Astrocyte (in vitro differentiated cells and primary cell): Measurements from ENCODE around the gene CTNNA2. TPM values are rescaled to one million over a fixed set of nuclear protein-coding genes. Genes with fewer than 3 reads are reported as not detected.

ENCODE experiments used
- DNase-seq: peaks from one replicate; pipeline ENCODE4 v3.0.0-alpha.2; 2010; ENCODE audit warnings: low read depth
- FAIRE-seq: peaks from 2 replicates; lab custom pipeline; 2011; peaks lifted over from hg19 to GRCh38; lab: Jason Lieb, UNC
- H2AFZ ChIP-seq: 2 replicates; pipeline ENCODE4 v1.6.0; 2012; ENCODE audit warnings: low read depth, low read length, inconsistent platforms
- H3K27ac ChIP-seq: 2 replicates; pipeline ENCODE4 v1.5.1; 2011; ENCODE audit warnings: low read depth, low read length, inconsistent platforms
- H3K27me3 ChIP-seq: 2 replicates; pipeline ENCODE4 v1.6.0; 2011; ENCODE audit warnings: low read length, inconsistent platforms; ENCODE audit not compliant: insufficient read depth
- H3K36me3 ChIP-seq: 2 replicates; pipeline ENCODE4 v1.5.1; 2011; ENCODE audit warnings: low read length, inconsistent platforms; ENCODE audit not compliant: insufficient read depth
- H3K4me1 ChIP-seq: 2 replicates; pipeline ENCODE4 v1.5.1; 2011; ENCODE audit warnings: low read length, inconsistent platforms; ENCODE audit not compliant: insufficient read depth
- H3K4me2 ChIP-seq: 2 replicates; pipeline ENCODE4 v1.6.0; 2012; ENCODE audit warnings: low read length, inconsistent platforms
- H3K4me3 ChIP-seq: 2 replicates; pipeline ENCODE4 v1.5.1; 2011; ENCODE audit warnings: low read depth, mild to moderate bottlenecking, low read length, inconsistent platforms; ENCODE audit not compliant: insufficient read depth
- H3K79me2 ChIP-seq: 2 replicates; pipeline ENCODE4 v1.6.0; 2012; ENCODE audit warnings: mild to moderate bottlenecking, low read length, inconsistent platforms; ENCODE audit not compliant: insufficient read depth
- H3K9ac ChIP-seq: 2 replicates; pipeline ENCODE4 v1.6.0; 2012; ENCODE audit warnings: mild to moderate bottlenecking, low read length, inconsistent platforms
- H3K9me3 ChIP-seq: 2 replicates; pipeline ENCODE4 v1.5.1; 2012; ENCODE audit warnings: low read depth, mild to moderate bottlenecking, low read length, inconsistent platforms; ENCODE audit not compliant: insufficient read depth
- H4K20me1 ChIP-seq: 2 replicates; pipeline ENCODE4 v1.6.0; 2012; ENCODE audit warnings: low read length, inconsistent platforms; ENCODE audit not compliant: insufficient read depth
- H3K27ac Mint-ChIP-seq: one replicate; pipeline ENCODE4 v1.8.0; 2021; ENCODE audit warnings: mild to moderate bottlenecking, mixed read lengths; ENCODE audit not compliant: unreplicated experiment
- H3K27me3 Mint-ChIP-seq: one replicate; pipeline ENCODE4 v1.8.0; 2021; ENCODE audit warnings: low read depth, mixed read lengths; ENCODE audit not compliant: unreplicated experiment
- H3K36me3 Mint-ChIP-seq: one replicate; pipeline ENCODE4 v1.8.0; 2021; ENCODE audit warnings: low read depth, mixed read lengths; ENCODE audit not compliant: unreplicated experiment
- H3K4me1 Mint-ChIP-seq: one replicate; pipeline ENCODE4 v1.8.0; 2021; ENCODE audit warnings: low read depth, mixed read lengths; ENCODE audit not compliant: unreplicated experiment
- H3K4me3 Mint-ChIP-seq: one replicate; pipeline ENCODE4 v1.8.0; 2021; ENCODE audit warnings: mild to moderate bottlenecking, moderate library complexity, mixed read lengths; ENCODE audit not compliant: unreplicated experiment
- H3K9me3 Mint-ChIP-seq: one replicate; pipeline ENCODE4 v1.8.0; 2021; ENCODE audit warnings: mild to moderate bottlenecking, mixed read lengths; ENCODE audit not compliant: unreplicated experiment
- CTCF ChIP-seq: IDR thresholded peaks from 2 replicates; pipeline ENCODE4 v1.5.1; 2011; ENCODE audit warnings: low read depth, mild to moderate bottlenecking, inconsistent platforms, low read length, moderate library complexity; ENCODE audit not compliant: insufficient read depth
- EZH2 ChIP-seq: IDR thresholded peaks from 2 replicates; pipeline ENCODE4 v1.6.1; 2012; ENCODE audit warnings: mild to moderate bottlenecking, low read length, inconsistent platforms; ENCODE audit not compliant: insufficient read depth
- total RNA-seq: library from RNA; stranded (reverse); gene quantifications from 2 replicates; pipeline ENCODE4 v1.2.1, GENCODE V29; 2021

CTNNA2 gene
- total RNA-seq, 1 donor from 2014 or later = 3.9 TPM

- no peaks in the 10 kb centered on the region for H3K79me2 ChIP-seq
- H2AFZ ChIP-seq = no peak overlapping the region
- H3K36me3 ChIP-seq = no peaks in the 10 kb centered on the region
- no peak overlapping the region for H3K4me3 ChIP-seq
- Mint-ChIP-seq H3K27ac (no peak overlapping the region), H3K9me3 (no peaks in the 10 kb centered on the region), H3K4me1 (no peaks in the 10 kb centered on the region), H3K27me3 (peaks cover 3% of the 10 kb centered on the region), H3K4me3 (peak overlapping the region; percentile 51), H3K36me3 (no peaks in the 10 kb centered on the region)
- no peaks in the 10 kb centered on the region for H4K20me1 ChIP-seq
- no peak overlapping the region for H3K4me2 ChIP-seq
- no peak overlapping the region for H3K9ac ChIP-seq
- TF ChIP-seq CTCF (no peak), EZH2 (no peak)
- FAIRE-seq (no peak), DNase-seq (peak; percentile 55)
- H3K4me1 ChIP-seq = no peaks in the 10 kb centered on the region
- H3K9me3 ChIP-seq = no peaks in the 10 kb centered on the region
- H3K27me3 ChIP-seq = peaks cover 2% of the 10 kb centered on the region
- H3K27ac ChIP-seq = no peak overlapping the region
These were observed 1.4 kb upstream of the CTNNA2 start for GRCh38 chr2:79511320-79511951.

GRCh38 chr2:79513711-79514110, 860 bp downstream of the CTNNA2 start:
- Histone ChIP-seq H3K27ac (no peak overlapping the region), H3K4me1 (no peaks in the 10 kb centered on the region), H3K4me3 (no peak overlapping the region), H3K9ac (no peak overlapping the region), H4K20me1 (no peaks in the 10 kb centered on the region), H3K4me2 (no peak overlapping the region), H3K27me3 (peaks cover 2% of the 10 kb centered on the region), H3K36me3 (no peaks in the 10 kb centered on the region), H3K9me3 (no peaks in the 10 kb centered on the region), H2AFZ (no peak overlapping the region), H3K79me2 (no peaks in the 10 kb centered on the region)
- Mint-ChIP-seq H3K27ac (no peak overlapping the region), H3K27me3 (peaks cover 3% of the 10 kb centered on the region), H3K4me3 (peak overlapping the region; percentile 83), H3K9me3 (no peaks in the 10 kb centered on the region), H3K4me1 (no peaks in the 10 kb centered on the region), H3K36me3 (no peaks in the 10 kb centered on the region)
- no peak for TF ChIP-seq EZH2
- TF ChIP-seq CTCF = no peak
- FAIRE-seq (no peak), DNase-seq (no peak)

GRCh38 chr2:79529636-79530035, 16.8 kb downstream of the CTNNA2 start:
- H3K9me3 Mint-ChIP-seq = no peaks in the 10 kb centered on the region
- H3K36me3 Mint-ChIP-seq = no peaks in the 10 kb centered on the region
- DNase-seq (no peak), FAIRE-seq (no peak)
- no peak overlapping the region for H2AFZ ChIP-seq
- H3K27ac ChIP-seq = no peak overlapping the region
- no peaks in the 10 kb centered on the region for H3K27me3 ChIP-seq
- no peak overlapping the region for H3K9ac ChIP-seq
- H3K4me3 Mint-ChIP-seq = no peak overlapping the region
- no peak overlapping the region for H3K4me2 ChIP-seq
- no peaks in the 10 kb centered on the region for H3K9me3 ChIP-seq
- no peaks in the 10 kb centered on the region for H3K4me1 ChIP-seq
- H4K20me1 ChIP-seq = no peaks in the 10 kb centered on the region
- no peaks in the 10 kb centered on the region for H3K79me2 ChIP-seq
- H3K4me1 Mint-ChIP-seq = peaks cover 13% of the 10 kb centered on the region
- H3K27ac Mint-ChIP-seq = no peak overlapping the region
- H3K4me3 ChIP-seq = no peak overlapping the region
- no peaks in the 10 kb centered on the region for H3K36me3 ChIP-seq
- no peaks in the 10 kb centered on the region for H3K27me3 Mint-ChIP-seq
- TF ChIP-seq CTCF (no peak), EZH2 (no peak)
